Hematopoietic multipotent progenitor cell treated with erythropoietin and hydrocortisone succinate and interleukin-3 and kit ligand, for 4 days (in vitro differentiated cells): ENCODE measurements around the gene ROBO4.

Experiments
- DNase-seq: peaks from one replicate; pipeline ENCODE4 v3.0.0-alpha.2; 2015

The ROBO4 gene

DNA sequence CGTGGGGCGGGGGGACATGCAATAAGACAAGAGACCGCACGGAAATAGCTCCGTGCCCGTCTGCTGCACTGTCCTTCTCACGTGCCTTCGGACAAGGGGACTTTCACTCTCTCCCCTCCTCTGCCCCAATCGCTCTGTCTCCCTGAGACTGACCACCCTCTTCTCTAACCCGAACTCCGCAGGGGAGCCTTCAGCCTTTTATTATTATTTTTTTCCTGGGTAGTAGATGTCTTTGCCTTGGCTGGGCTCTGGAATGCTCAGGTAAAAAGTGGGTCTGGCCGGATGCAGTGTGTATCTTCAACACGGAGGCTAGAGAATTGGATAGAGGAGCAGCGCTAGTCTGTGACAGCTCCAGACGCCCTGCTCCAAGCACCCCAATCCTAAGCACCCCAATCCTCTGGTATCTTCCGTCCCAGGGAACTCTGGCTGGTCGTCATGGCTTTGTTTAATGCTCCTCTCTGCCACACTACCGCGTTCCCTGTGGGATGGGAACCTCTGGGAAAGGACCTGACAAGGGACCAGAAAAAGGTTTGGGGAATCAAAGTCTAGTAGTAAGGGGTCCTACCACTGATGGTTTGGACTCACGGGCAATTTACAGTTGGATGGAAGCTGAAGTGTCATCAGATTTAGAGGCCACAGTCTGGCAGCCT lies 57.6 kb downstream of the ROBO4 start:
- DNase-seq, result no peak

DNA sequence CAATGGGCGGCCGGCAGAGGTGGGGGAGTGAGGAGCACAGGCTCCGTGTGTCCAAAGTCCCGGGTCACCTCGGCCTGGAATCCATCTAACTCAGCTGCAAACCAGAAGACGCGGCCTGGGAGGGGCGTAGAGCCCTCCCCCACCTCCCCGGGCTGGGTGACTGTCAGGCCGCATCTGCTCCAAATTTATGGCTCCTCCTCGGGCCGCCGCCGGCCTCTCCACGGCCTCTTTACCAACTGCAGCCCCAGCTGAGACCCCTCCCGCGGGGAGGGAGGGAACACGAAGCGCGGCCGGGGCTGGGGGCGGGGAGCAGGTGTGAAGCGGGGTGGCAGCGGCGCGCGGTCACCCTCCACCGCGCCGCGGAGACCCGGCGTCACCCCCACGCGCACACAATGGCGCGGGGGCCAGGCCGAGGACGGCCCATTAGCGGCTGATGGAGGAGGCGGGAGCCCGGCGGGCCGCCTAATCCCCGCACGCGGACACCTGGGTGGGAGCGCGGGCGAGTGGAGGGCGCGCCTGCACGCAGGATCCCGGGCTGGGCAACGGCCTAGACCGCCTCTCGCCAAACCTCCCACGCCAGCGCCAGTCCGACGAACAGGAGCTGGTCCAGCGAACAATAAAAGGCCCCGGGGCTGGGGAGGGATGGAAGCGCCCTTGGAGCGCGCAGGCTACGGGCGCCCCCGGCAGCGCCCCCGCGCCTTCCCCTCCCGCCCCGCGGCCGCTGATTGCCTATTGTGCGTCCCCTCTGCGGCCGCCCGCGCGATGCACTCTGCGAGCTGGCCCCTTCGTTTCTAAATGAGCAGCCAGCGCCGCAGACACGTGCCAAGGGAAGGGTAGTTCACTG lies 58.3 kb downstream of the ROBO4 start:
- DNase-seq, result no peak

DNA sequence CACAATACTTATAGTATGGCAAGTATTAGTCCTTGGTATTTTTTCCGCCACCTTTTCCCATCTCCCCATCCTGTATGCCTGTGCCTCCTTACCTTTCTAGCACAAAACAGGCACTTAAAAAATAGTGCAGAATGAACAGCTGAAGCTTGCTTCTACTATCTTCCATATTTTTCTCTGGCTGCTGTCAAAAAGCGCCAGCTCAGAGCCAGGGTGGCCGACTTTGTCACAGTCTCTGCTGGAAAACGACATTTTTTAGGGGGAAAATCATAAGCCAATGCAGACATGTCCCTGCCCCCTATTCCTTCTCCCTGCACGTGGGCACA lies 58.9 kb downstream of the ROBO4 start:
- no peak for DNase-seq

DNA sequence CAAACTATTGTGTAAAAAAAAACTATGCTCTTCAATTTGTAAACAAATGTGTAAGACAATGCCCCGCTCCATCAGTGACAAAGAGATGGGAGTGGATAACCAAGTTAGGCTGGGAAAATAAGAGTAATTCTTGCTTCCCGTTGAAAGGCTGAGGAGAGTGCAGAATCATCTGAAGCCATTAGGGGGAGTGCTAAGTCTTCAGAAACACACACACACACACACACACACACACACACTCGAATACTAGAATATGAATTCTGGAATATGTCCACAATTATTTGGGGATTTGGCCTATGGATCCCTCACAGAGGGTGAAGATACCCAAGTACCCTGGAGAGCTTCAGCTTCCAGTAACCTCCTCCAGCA lies 60.2 kb downstream of the ROBO4 start:
- DNase-seq, result peak; percentile 84

DNA sequence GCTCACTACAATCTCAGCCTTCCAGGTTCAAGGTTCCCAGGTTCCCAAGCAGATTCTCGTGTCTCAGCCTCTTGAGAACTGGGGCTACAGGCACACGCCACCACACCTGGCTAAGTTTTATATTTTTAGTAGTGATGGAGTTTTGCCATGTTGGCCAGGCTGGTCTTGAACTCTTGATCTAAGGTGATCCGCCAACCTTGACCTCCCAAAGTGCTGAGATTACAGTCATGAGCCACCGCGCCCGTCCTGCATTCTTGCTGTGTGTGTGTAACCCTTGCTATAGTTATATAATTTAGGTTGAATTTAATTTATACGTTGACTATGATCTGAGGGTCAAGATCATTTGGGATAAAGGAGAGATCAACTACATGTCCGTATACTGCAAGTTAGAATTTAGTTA lies 61.7 kb downstream of the ROBO4 start:
- no peak for DNase-seq

DNA sequence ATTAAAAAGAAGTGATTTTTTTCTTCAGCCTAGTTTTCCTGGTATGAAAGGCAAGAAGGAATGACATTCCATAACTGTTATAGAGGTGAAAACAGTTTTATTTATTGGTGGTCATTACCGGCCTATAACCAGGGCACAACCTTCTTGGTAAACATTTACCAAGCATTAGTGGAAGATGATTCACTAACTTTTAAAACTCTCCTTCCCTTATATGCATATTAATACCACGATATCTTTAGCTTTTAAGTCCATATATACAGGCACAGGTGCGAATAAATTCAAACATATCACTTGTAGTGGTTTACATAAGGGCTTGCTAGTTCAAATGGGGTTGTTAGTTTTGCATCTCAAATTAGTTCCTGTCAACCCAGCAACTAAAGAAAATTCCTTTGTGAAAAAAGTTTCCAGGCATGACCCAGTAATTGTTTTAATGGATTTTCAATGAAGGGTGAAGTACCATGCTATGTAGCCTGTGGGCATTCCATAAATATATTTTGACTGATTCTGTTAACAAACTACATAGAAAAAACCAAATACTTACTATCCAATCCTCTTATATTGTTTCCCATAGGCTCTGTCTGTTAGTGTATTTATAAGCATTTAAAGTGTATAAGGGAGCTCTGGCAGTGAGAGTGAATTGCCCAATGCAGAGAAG lies 63.0 kb downstream of the ROBO4 start:
- DNase-seq, result no peak
